HepG2 (cell line): ENCODE data around the gene NARF. TPM values are rescaled to one million over a fixed set of nuclear protein-coding genes. Genes with fewer than 3 reads are reported as not detected.
A peak's percentile ranks its signal among the peaks of the same experiment; 100 is the strongest.

Experiments used
- ATF1 ChIP-seq: IDR thresholded peaks from 2 replicates; pipeline ENCODE4 v1.6.1; 2016; ENCODE audit warnings: mild to moderate bottlenecking, control low read depth
- ATF5 ChIP-seq: sonication (generic); formaldehyde crosslinking; IDR thresholded peaks from 2 replicates; pipeline ENCODE4 v1.4.0; 2020; ENCODE audit warnings: mild to moderate bottlenecking, low read depth, missing genetic modification reagents
- ATF7-NPFF ChIP-seq: sonication (generic); formaldehyde crosslinking; IDR thresholded peaks from 2 replicates; pipeline ENCODE4 v1.8.1; 2023; ENCODE audit warnings: mild to moderate bottlenecking, low read depth, missing genetic modification reagents, moderate library complexity
- CSRNP1 ChIP-seq: sonication (generic); formaldehyde crosslinking; IDR thresholded peaks from 2 replicates; pipeline ENCODE4 v1.8.1; 2023; ENCODE audit warnings: mild to moderate bottlenecking, missing genetic modification reagents
- HBP1 ChIP-seq: IDR thresholded peaks from 2 replicates; pipeline ENCODE4 v1.6.1; 2016; ENCODE audit warnings: low read depth, control low read depth
- HNF1B ChIP-seq: sonication (generic); formaldehyde crosslinking; IDR thresholded peaks from 2 replicates; pipeline ENCODE4 v1.5.1; 2020; ENCODE audit warnings: mild to moderate bottlenecking, moderate library complexity, missing genetic modification reagents
- MEIS1 ChIP-seq: sonication (generic); formaldehyde crosslinking; IDR thresholded peaks from 2 replicates; pipeline ENCODE4 v1.9.0; 2021; ENCODE audit warnings: mild to moderate bottlenecking, missing genetic modification reagents, moderate library complexity, borderline replicate concordance
- MLX ChIP-seq: IDR thresholded peaks from 2 replicates; pipeline ENCODE4 v1.6.1; 2016
- MTA3 ChIP-seq: sonication (generic); formaldehyde crosslinking; IDR thresholded peaks from 2 replicates; pipeline ENCODE4 v1.4.0; 2020; ENCODE audit warnings: missing genetic modification reagents
- NFE2L2 ChIP-seq: fragments of 150-350 bp; IDR thresholded peaks from 2 replicates; pipeline ENCODE4 v1.6.1; 2014; ENCODE audit warnings: low read length
- PREB ChIP-seq: sonication (generic); formaldehyde crosslinking; IDR thresholded peaks from 2 replicates; pipeline ENCODE4 v1.4.0; 2020; ENCODE audit warnings: missing genetic modification reagents
- SRSF4 ChIP-seq: fragments of 200-400 bp; formaldehyde crosslinking; IDR thresholded peaks from one replicate; pipeline ENCODE4 v1.6.1; 2018; ENCODE audit warnings: mild to moderate bottlenecking, low read depth, low read length, moderate library complexity; ENCODE audit not compliant: poor library complexity, severe bottlenecking
- SRY ChIP-seq: sonication (generic); formaldehyde crosslinking; IDR thresholded peaks from 2 replicates; pipeline ENCODE4 v1.8.0; 2022; ENCODE audit warnings: mild to moderate bottlenecking, missing genetic modification reagents
- TCF7L2 ChIP-seq: IDR thresholded peaks from 2 replicates; pipeline ENCODE4 v1.6.1; 2011; ENCODE audit warnings: mild to moderate bottlenecking, low read depth, low read length, moderate library complexity
- TEF ChIP-seq: sonication (generic); formaldehyde crosslinking; IDR thresholded peaks from 2 replicates; pipeline ENCODE4 v1.5.0; 2020; ENCODE audit warnings: missing genetic modification reagents
- TRIM24 ChIP-seq: sonication (generic); formaldehyde crosslinking; IDR thresholded peaks from 2 replicates; pipeline ENCODE4 v1.8.0; 2022; ENCODE audit warnings: mild to moderate bottlenecking, missing genetic modification reagents
- ZKSCAN1 ChIP-seq: fragments of 150-350 bp; IDR thresholded peaks from 2 replicates; pipeline ENCODE4 v1.6.1; 2014; ENCODE audit warnings: low read length
- ZMAT5 ChIP-seq: sonication (generic); formaldehyde crosslinking; IDR thresholded peaks from 2 replicates; pipeline ENCODE4 v1.5.0; 2020; ENCODE audit warnings: mild to moderate bottlenecking, low read depth, missing genetic modification reagents, borderline replicate concordance
- ZNF569 ChIP-seq: sonication (generic); formaldehyde crosslinking; IDR thresholded peaks from 2 replicates; pipeline ENCODE4 v1.5.0; 2020; ENCODE audit warnings: mild to moderate bottlenecking, missing genetic modification reagents, moderate library complexity, borderline replicate concordance
- ZNF878 ChIP-seq: sonication (generic); formaldehyde crosslinking; IDR thresholded peaks from 2 replicates; pipeline ENCODE4 v1.8.1; 2023; ENCODE audit warnings: mild to moderate bottlenecking, missing genetic modification reagents, moderate library complexity
- polyA plus RNA-seq, 8 experiments: library from polyadenylated mRNA; depleted of rRNA in 3 of 8; stranded (reverse) in 7 of 8; unstranded in 1 of 8; fragments of >200 nt; fragmentation: Illumina TruSeq in 4 of 8; extraction: Trizol in 4 of 8; gene quantifications; 2 replicates each; pipeline versions ENCODE4 v1.2.1 to v1.2.3, GENCODE V29; 2011 to 2016; ENCODE audit warnings: low read depth in 4 of 8, missing spikeins in 1 of 8, mixed read lengths in 1 of 8; ENCODE audit not compliant: insufficient read depth in 1 of 8
- total RNA-seq, 5 experiments: library from RNA; depleted of rRNA; stranded (reverse); fragments of >200 nt; fragmentation: Illumina TruSeq; extraction: Trizol; gene quantifications; 2 replicates each; pipeline ENCODE4 v1.2.3, GENCODE V29; 2016; ENCODE audit warnings: low read depth in 1 of 5

Gene NARF
- total and polyA plus RNA-seq, 2 of the 13 experiments (the other 11 are each of a cell fraction or from before 2014, with no cell fraction given): 61.1 to 144 TPM

GRCh38 chr17:82494236-82495055, 35.9 kb downstream of the NARF start (continued):
- TF ChIP-seq PREB (CRISPR knock-in tag) (no peak), SRSF4 (no peak), ZNF878 (CRISPR knock-in tag) (peak; percentile 73), TCF7L2 (no peak), MLX (CRISPR knock-in tag) (no peak), NFE2L2 (no peak), ZKSCAN1 (no peak), MEIS1 (CRISPR knock-in tag) (peak; percentile 91; the same call in 1 of the 2 replicates), ZMAT5 (CRISPR knock-in tag) (no peak), SRY (CRISPR knock-in tag) (peak; percentile 60; the same call in 1 of the 2 replicates), MTA3 (CRISPR knock-in tag) (no peak), HNF1B (CRISPR knock-in tag) (peak; percentile 85), ATF1 (CRISPR knock-in tag) (no peak), TRIM24 (CRISPR knock-in tag) (no peak), ZNF569 (CRISPR knock-in tag) (no peak), CSRNP1 (peak; percentile 84; the same call in 1 of the 2 replicates), ATF5 (CRISPR knock-in tag) (no peak), ATF7-NPFF (CRISPR knock-in tag) (peak; percentile 90), TEF (CRISPR knock-in tag) (no peak), HBP1 (peak; percentile 28)
